HepG2 (cell line): ENCODE results near the gene PCDHGC5. TPM values are rescaled to one million over a fixed set of nuclear protein-coding genes. Genes with fewer than 3 reads are reported as not detected.

Experiments used
- ATAC-seq: fragments of 200-7000 bp; cut with Tn5 transposase; 3 replicates; pipeline ENCODE4 v1.9.1; 2020; ENCODE audit warnings: mild to moderate bottlenecking, moderate library complexity
- BruUV-seq: library from RNA; stranded (reverse); fragments of 400-500 nt; replicated peaks from 2 replicates; lab custom pipeline; 2021; lab: Mats Ljungman, UMichigan
- CTCF ChIA-PET: fragments of 300-600 bp; formaldehyde crosslinking; extraction: SDS; loops from one replicate; lab custom pipeline; 2021; ENCODE audit warnings: low total read pairs, inconsistent platforms, low intra/inter-chr PET ratio; lab: Yijun Ruan, JAX
- POLR2A ChIA-PET: fragments of 350-600 bp; sonication (Branson Sonifier 250); formaldehyde crosslinking; loops from one replicate; lab custom pipeline; 2020; ENCODE audit warnings: antibody characterized with exemption, inconsistent platforms; lab: Yijun Ruan, JAX
- DNase-seq: peaks from one replicate; pipeline ENCODE4 v3.0.0-alpha.2; 2015; ENCODE audit warnings: low spot score
- FAIRE-seq: peaks from 3 replicates; lab custom pipeline; 2011; peaks lifted over from hg19 to GRCh38; lab: Jason Lieb, UNC
- H2AFZ ChIP-seq: one replicate; pipeline ENCODE4 v1.6.1; 2011; ENCODE audit warnings: low read length, inconsistent platforms
- H3K27ac ChIP-seq: fragments of 300-600 bp; 3 replicates; pipeline ENCODE4 v1.8.0; 2011; ENCODE audit warnings: mixed run types, mild to moderate bottlenecking, mixed read lengths, low read length, inconsistent platforms; ENCODE audit not compliant: insufficient read depth; ENCODE audit errors: extremely low read length
- H3K27me3 ChIP-seq, 2 experiments: fragments of 200-600 bp in 1 of 2; 2 replicates in 1 of 2; 3 replicates in 1 of 2; pipeline versions ENCODE4 v1.6.0 to v1.8.0; 2011; ENCODE audit warnings: low read length in 2 of 2, mild to moderate bottlenecking in 2 of 2, moderate library complexity in 2 of 2, inconsistent platforms in 1 of 2; ENCODE audit not compliant: insufficient read depth in 2 of 2, control insufficient read depth in 1 of 2
- H3K36me3 ChIP-seq, 2 experiments: fragments of 200-600 bp in 1 of 2; replicated peaks in 1 of 2; 2 replicates in 1 of 2; 3 replicates in 1 of 2; pipeline versions ENCODE4 v1.5.1 to v1.8.0; 2011; ENCODE audit warnings: low read length in 2 of 2, inconsistent platforms in 1 of 2; ENCODE audit not compliant: insufficient read depth in 2 of 2, control insufficient read depth in 1 of 2
- H3K4me1 ChIP-seq: 2 replicates; pipeline ENCODE4 v1.5.1; 2012; ENCODE audit warnings: low read length, inconsistent platforms; ENCODE audit not compliant: insufficient read depth
- H3K4me2 ChIP-seq: 2 replicates; pipeline ENCODE4 v1.6.0; 2011; ENCODE audit warnings: low read depth, low read length, inconsistent platforms
- H3K4me3 ChIP-seq, 3 experiments: fragments of 200-600 bp in 1 of 3; sonication (generic), shearing (Covaris generic) in 1 of 3; replicated peaks in 1 of 3; 2 replicates each; pipeline ENCODE4 v1.5.1; 2011 to 2016; ENCODE audit warnings: low read length in 3 of 3, inconsistent platforms in 2 of 3, low read depth in 2 of 3, mild to moderate bottlenecking in 2 of 3, control low read depth in 1 of 3, mixed read lengths in 1 of 3; ENCODE audit not compliant: insufficient read depth in 1 of 3
- H3K79me2 ChIP-seq: one replicate; pipeline ENCODE4 v1.6.1; 2011; ENCODE audit warnings: low read length, inconsistent platforms; ENCODE audit not compliant: insufficient read depth
- H3K9ac ChIP-seq: 2 replicates; pipeline ENCODE4 v1.6.0; 2011; ENCODE audit warnings: mild to moderate bottlenecking, low read depth, low read length, inconsistent platforms; ENCODE audit not compliant: insufficient read depth
- H3K9me3 ChIP-seq: 2 replicates; pipeline ENCODE4 v1.5.1; 2012; ENCODE audit warnings: mild to moderate bottlenecking, low read length
- H4K20me1 ChIP-seq: 2 replicates; pipeline ENCODE4 v1.6.0; 2011; ENCODE audit warnings: inconsistent platforms, mild to moderate bottlenecking, low read length, moderate library complexity; ENCODE audit not compliant: insufficient read depth
- HMG20A ChIP-seq: IDR thresholded peaks from 2 replicates; pipeline ENCODE4 v1.6.1; 2016; ENCODE audit warnings: borderline replicate concordance
- HNRNPH1 ChIP-seq: fragments of 200-400 bp; formaldehyde crosslinking; optimal IDR thresholded peaks from 2 replicates; pipeline ENCODE3; 2017; ENCODE audit warnings: mild to moderate bottlenecking, low read depth, low read length
- MAFF ChIP-seq: IDR thresholded peaks from 2 replicates; pipeline ENCODE4 v1.6.1; 2011; ENCODE audit warnings: low read depth, low read length, improper control_type of control experiment
- MED1 ChIP-seq: sonication (generic); formaldehyde crosslinking; IDR thresholded peaks from 2 replicates; pipeline ENCODE4 v1.4.0; 2020; ENCODE audit warnings: missing genetic modification reagents
- NKX3-1 ChIP-seq: sonication (generic); formaldehyde crosslinking; IDR thresholded peaks from 2 replicates; pipeline ENCODE4 v1.5.0; 2020; ENCODE audit warnings: missing genetic modification reagents
- PCBP2 ChIP-seq: fragments of 200-400 bp; formaldehyde crosslinking; optimal IDR thresholded peaks from 2 replicates; pipeline ENCODE3; 2018; ENCODE audit warnings: low read length, low read depth; ENCODE audit not compliant: poor library complexity, severe bottlenecking
- SRSF1 ChIP-seq: fragments of 200-400 bp; formaldehyde crosslinking; optimal IDR thresholded peaks from 2 replicates; pipeline ENCODE3; 2017; ENCODE audit warnings: mild to moderate bottlenecking, low read depth, low read length, moderate library complexity
- SRY ChIP-seq: sonication (generic); formaldehyde crosslinking; IDR thresholded peaks from 2 replicates; pipeline ENCODE4 v1.8.0; 2022; ENCODE audit warnings: mild to moderate bottlenecking, missing genetic modification reagents
- ZBTB3 ChIP-seq: sonication (generic); formaldehyde crosslinking; IDR thresholded peaks from 2 replicates; pipeline ENCODE4 v1.4.0; 2020; ENCODE audit warnings: low read depth, mild to moderate bottlenecking, moderate library complexity, missing genetic modification reagents, borderline replicate concordance
- ZNF18 ChIP-seq: sonication (generic); formaldehyde crosslinking; IDR thresholded peaks from 2 replicates; pipeline ENCODE4 v1.8.0; 2022; ENCODE audit warnings: mild to moderate bottlenecking, missing genetic modification reagents; ENCODE audit not compliant: insufficient replicate concordance
- ZNF382 ChIP-seq: sonication (generic); formaldehyde crosslinking; IDR thresholded peaks from 2 replicates; pipeline ENCODE4 v1.5.0; 2020; ENCODE audit warnings: missing genetic modification reagents, mild to moderate bottlenecking, borderline replicate concordance
- ZNF670 ChIP-seq: sonication (generic); formaldehyde crosslinking; IDR thresholded peaks from 2 replicates; pipeline ENCODE4 v1.8.0; 2022; ENCODE audit warnings: mild to moderate bottlenecking, missing genetic modification reagents, borderline replicate concordance
- WGBS: methylation state at CpG from one replicate; pipeline ENCODE4 v1.1.6; 2017; ENCODE audit warnings: low lambda C conversion rate; 5-methylcytosine and 5-hydroxymethylcytosine counted together
- in situ Hi-C: cut with HindIII; loops from 2 replicates; pipeline ENCODE4 v1.10.0; 2017; ENCODE audit warnings: low pct_unique_long_range_greater_than_20kb; ENCODE audit not compliant: extremely low pct_ligation_motif_present
- intact Hi-C: fragments of 100-400 bp; cut with micrococcal nuclease; formaldehyde crosslinking; loops from one replicate; pipeline ENCODE4 v1.10.0; 2022; ENCODE audit not compliant: unreplicated experiment
- polyA plus RNA-seq, 8 experiments: library from polyadenylated mRNA; depleted of rRNA in 3 of 8; stranded (reverse) in 7 of 8; unstranded in 1 of 8; fragments of >200 nt; fragmentation: Illumina TruSeq in 4 of 8; extraction: Trizol in 4 of 8; gene quantifications; 2 replicates each; pipeline versions ENCODE4 v1.2.1 to v1.2.3, GENCODE V29; 2011 to 2016; ENCODE audit warnings: low read depth in 4 of 8, missing spikeins in 1 of 8, mixed read lengths in 1 of 8; ENCODE audit not compliant: insufficient read depth in 1 of 8
- total RNA-seq, 5 experiments: library from RNA; depleted of rRNA; stranded (reverse); fragments of >200 nt; fragmentation: Illumina TruSeq; extraction: Trizol; gene quantifications; 2 replicates each; pipeline ENCODE4 v1.2.3, GENCODE V29; 2016; ENCODE audit warnings: low read depth in 1 of 5
- TF ChIP-seq, protein P1 (sequence below): IDR thresholded peaks from 2 replicates; pipeline ENCODE4 v1.6.1; 2016; ENCODE audit warnings: missing genetic modification reagents, missing compliant biosample characterization

Gene PCDHGC5
- total and polyA plus RNA-seq, 2 of the 13 experiments (the other 11 are each of a cell fraction or from before 2014, with no cell fraction given), result 0.03 TPM; not detected in 1

GRCh38 chr5:141491323-141492167, 2.7 kb downstream of the PCDHGC5 start (continued):
- TF ChIP-seq ZNF18 (CRISPR knock-in tag), result no peak

GRCh38 chr5:141492168-141492885, 3.4 kb downstream of the PCDHGC5 start:
- Histone ChIP-seq H3K4me2 (no peak overlapping the region), H3K4me1 (no peaks in the 10 kb centered on the region), H3K9me3 (no peaks in the 10 kb centered on the region), H3K4me3 (no peak overlapping the region), H3K79me2 (no peaks in the 10 kb centered on the region), H2AFZ (no peak overlapping the region), H3K27ac (no peak overlapping the region), H4K20me1 (no peaks in the 10 kb centered on the region), H3K36me3 (no peaks in the 10 kb centered on the region), H3K9ac (no peak overlapping the region), H3K27me3 (peaks cover 1 to 21% of the 10 kb centered on the region in 2 experiments; a peak in 2 of 5 replicates)
- POLR2A ChIA-PET, result no interaction called here
- BruUV-seq, result no TSS peak
- in situ Hi-C loops, result no loop called here
- CTCF ChIA-PET, result no interaction called here
- no peak for ATAC-seq
- TF ChIP-seq HNRNPH1, result no peak
- no peak for TF ChIP-seq NKX3-1 (CRISPR knock-in tag)
- TF ChIP-seq SRY (CRISPR knock-in tag), result no peak
- TF ChIP-seq, protein P1, sequence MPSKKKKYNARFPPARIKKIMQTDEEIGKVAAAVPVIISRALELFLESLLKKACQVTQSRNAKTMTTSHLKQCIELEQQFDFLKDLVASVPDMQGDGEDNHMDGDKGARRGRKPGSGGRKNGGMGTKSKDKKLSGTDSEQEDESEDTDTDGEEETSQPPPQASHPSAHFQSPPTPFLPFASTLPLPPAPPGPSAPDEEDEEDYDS (CRISPR knock-in tag), result no peak
- no peak for TF ChIP-seq MAFF
- no peak for TF ChIP-seq ZNF670 (CRISPR knock-in tag)
- TF ChIP-seq MED1 (CRISPR knock-in tag), result no peak
- no peak for TF ChIP-seq PCBP2
- no peak for TF ChIP-seq HMG20A (CRISPR knock-in tag)
- TF ChIP-seq ZBTB3 (CRISPR knock-in tag), result no peak
- TF ChIP-seq SRSF1, result no peak
- no peak for TF ChIP-seq ZNF382 (CRISPR knock-in tag)
- intact Hi-C loops, result no loop called here
- 85% methylated on average over 50 of the region's 68 CpGs for WGBS
- no peak for DNase-seq
- FAIRE-seq, result no peak
